PC-3 (cell line): ENCODE data around the gene PTH1R. TPM values are rescaled to one million over a fixed set of nuclear protein-coding genes. Genes with fewer than 3 reads are reported as not detected.

Experiments used
- ATAC-seq: fragments of 200-7000 bp; cut with Tn5 transposase; 2 replicates; pipeline ENCODE4 v1.9.1; 2020; ENCODE audit warnings: mild to moderate bottlenecking, moderate library complexity
- BruUV-seq: library from RNA; stranded (reverse); fragments of 400-500 nt; replicated peaks from 2 replicates; lab custom pipeline; 2021; lab: Mats Ljungman, UMichigan
- CTCF ChIA-PET: fragments of 300-600 bp; sonication (Branson Sonifier 250); formaldehyde crosslinking; loops from one replicate; lab custom pipeline; 2022; ENCODE audit warnings: antibody characterized with exemption; lab: Charles Lee
- POLR2A ChIA-PET: fragments of 300-600 bp; sonication (Branson Sonifier 250); formaldehyde crosslinking; loops from one replicate; lab custom pipeline; 2022; ENCODE audit warnings: antibody characterized with exemption; ENCODE audit not compliant: unreplicated experiment; lab: Charles Lee
- DNase-seq: peaks from one replicate; pipeline ENCODE4 v3.0.0-alpha.2; 2015
- H2AFZ ChIP-seq: fragments of 300-600 bp; sonication (generic); 2 replicates; pipeline ENCODE4 v1.6.0; 2016; ENCODE audit warnings: antibody characterized with exemption, low read length
- H3F3A ChIP-seq: fragments of 300-600 bp; sonication (generic); one replicate; pipeline ENCODE4 v1.6.0; 2017; ENCODE audit warnings: antibody characterized with exemption, low read length, control low read depth, mild to moderate bottlenecking; ENCODE audit not compliant: unreplicated experiment
- H3K27ac ChIP-seq: fragments of 300-600 bp; sonication (generic); 2 replicates; pipeline ENCODE4 v1.5.1; 2016; ENCODE audit warnings: mild to moderate bottlenecking, low read length
- H3K27me3 ChIP-seq: fragments of 300-600 bp; sonication (generic); 2 replicates; pipeline ENCODE4 v1.6.1; 2016; ENCODE audit warnings: low read length, mixed read lengths
- H3K36me3 ChIP-seq: fragments of 300-600 bp; sonication (generic); 2 replicates; pipeline ENCODE4 v1.6.1; 2016; ENCODE audit warnings: low read depth, mixed run types, low read length, mixed read lengths
- H3K4me1 ChIP-seq: fragments of 300-600 bp; sonication (generic); 2 replicates; pipeline ENCODE4 v1.5.1; 2016; ENCODE audit warnings: low read length; ENCODE audit not compliant: insufficient read depth
- H3K4me2 ChIP-seq: fragments of 300-600 bp; sonication (generic); 2 replicates; pipeline ENCODE4 v1.6.0; 2016; ENCODE audit warnings: low read length
- H3K4me3 ChIP-seq: fragments of 300-600 bp; sonication (generic); 2 replicates; pipeline ENCODE4 v1.5.1; 2016; ENCODE audit warnings: mild to moderate bottlenecking, low read length, mixed read lengths
- H3K79me2 ChIP-seq: fragments of 300-600 bp; sonication (generic); 2 replicates; pipeline ENCODE4 v1.6.1; 2017; ENCODE audit warnings: low read length, mixed read lengths
- H3K9ac ChIP-seq: fragments of 300-600 bp; sonication (generic); 2 replicates; pipeline ENCODE4 v1.6.0; 2016; ENCODE audit warnings: mild to moderate bottlenecking, low read length
- H3K9me2 ChIP-seq: fragments of 300-600 bp; sonication (generic); replicated peaks from 2 replicates; pipeline ENCODE4 v1.6.1; 2016; ENCODE audit warnings: mixed run types, low read length, mixed read lengths
- H3K9me3 ChIP-seq: fragments of 300-600 bp; sonication (generic); 2 replicates; pipeline ENCODE4 v1.6.1; 2016; ENCODE audit warnings: low read length, mixed read lengths
- H4K20me1 ChIP-seq: fragments of 300-600 bp; sonication (generic); 2 replicates; pipeline ENCODE4 v1.6.1; 2016; ENCODE audit warnings: low read length, mixed read lengths
- CTCF ChIP-seq: fragments of 300-600 bp; sonication (generic); conservative IDR thresholded peaks from 2 replicates; pipeline ENCODE4 v1.5.1; 2017; ENCODE audit warnings: antibody characterized with exemption, low read depth, mild to moderate bottlenecking, low read length
- EZH2 ChIP-seq: fragments of 300-600 bp; sonication (generic); IDR thresholded peaks from one replicate; pipeline ENCODE4 v1.6.1; 2017; ENCODE audit warnings: antibody characterized with exemption, mild to moderate bottlenecking, low read length; ENCODE audit not compliant: unreplicated experiment
- EZH2phosphoT487 ChIP-seq: fragments of 300-600 bp; sonication (generic); IDR thresholded peaks from 2 replicates; pipeline ENCODE4 v1.6.1; 2018; ENCODE audit warnings: mild to moderate bottlenecking, antibody characterized with exemption, low read length, borderline replicate concordance
- intact Hi-C: fragments of 100-400 bp; cut with micrococcal nuclease; formaldehyde crosslinking; loops from 2 replicates; pipeline ENCODE4 v1.9.0; 2023
- total RNA-seq: library from RNA; depleted of rRNA; stranded (reverse); fragments of >200 nt; gene quantifications from 2 replicates; pipeline ENCODE4 v1.2.3, GENCODE V29; 2014

PTH1R gene
- total RNA-seq, 1 experiment from 2014 or later, result not detected

DNA sequence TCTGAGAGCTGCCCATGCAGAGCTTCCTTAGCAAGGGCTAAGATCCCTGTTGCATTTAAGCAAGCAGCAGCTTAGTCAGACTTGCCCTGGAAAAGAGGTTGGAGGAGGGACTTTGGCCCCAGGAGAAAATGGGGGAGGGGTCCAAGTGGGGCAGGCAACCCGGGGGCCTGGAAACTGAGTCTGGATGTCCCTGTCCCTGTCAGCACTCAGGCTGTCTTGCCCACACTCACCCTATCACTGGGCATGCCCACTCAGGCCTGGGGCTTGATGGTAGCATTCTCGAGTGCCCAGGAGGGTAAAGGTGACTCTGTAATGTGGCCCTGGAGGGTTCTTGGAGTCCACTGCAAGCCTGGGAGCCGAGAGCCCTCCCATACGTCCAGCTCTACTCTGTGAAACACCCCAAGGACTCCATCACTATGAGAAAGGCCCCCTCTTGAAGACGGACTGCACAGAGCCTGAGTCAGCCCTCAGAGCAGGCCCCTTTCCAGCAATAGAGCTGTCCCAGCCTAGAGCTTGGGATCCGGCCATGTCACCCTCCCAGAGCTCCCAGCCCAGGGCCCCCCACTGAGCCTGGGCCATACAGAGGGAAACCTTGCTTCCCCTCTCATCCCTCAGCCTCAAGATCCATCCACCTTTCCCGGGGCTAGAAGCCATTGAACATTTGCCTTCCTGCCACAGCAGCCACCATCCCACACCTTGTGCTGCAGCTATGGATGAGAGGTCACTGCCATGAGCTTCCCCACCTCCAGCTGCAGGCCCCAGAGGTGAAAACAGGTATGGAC, 27.6 kb upstream of the PTH1R start:
- no peaks in the 10 kb centered on the region for H3K9me2 ChIP-seq
- TF ChIP-seq EZH2, result no peak
- no peak for TF ChIP-seq CTCF
- no peak for TF ChIP-seq EZH2phosphoT487
- H4K20me1 ChIP-seq, result no peaks in the 10 kb centered on the region
- no peaks in the 10 kb centered on the region for H3K36me3 ChIP-seq
- no peak overlapping the region for H3K9ac ChIP-seq
- H3K27ac ChIP-seq, result no peak overlapping the region
- H3K79me2 ChIP-seq, result no peaks in the 10 kb centered on the region
- no peaks in the 10 kb centered on the region for H3F3A ChIP-seq
- no peak overlapping the region for H2AFZ ChIP-seq
- no peaks in the 10 kb centered on the region for H3K9me3 ChIP-seq
- CTCF ChIA-PET, result no interaction called here
- ATAC-seq (no peak), DNase-seq (no peak)
- POLR2A ChIA-PET, result no interaction called here
- BruUV-seq, result no TSS peak
- H3K4me3 ChIP-seq, result no peak overlapping the region
- H3K4me2 ChIP-seq, result no peak overlapping the region
- no peaks in the 10 kb centered on the region for H3K27me3 ChIP-seq
- intact Hi-C loops, result no loop called here
- peaks cover 13% of the 10 kb centered on the region for H3K4me1 ChIP-seq

DNA sequence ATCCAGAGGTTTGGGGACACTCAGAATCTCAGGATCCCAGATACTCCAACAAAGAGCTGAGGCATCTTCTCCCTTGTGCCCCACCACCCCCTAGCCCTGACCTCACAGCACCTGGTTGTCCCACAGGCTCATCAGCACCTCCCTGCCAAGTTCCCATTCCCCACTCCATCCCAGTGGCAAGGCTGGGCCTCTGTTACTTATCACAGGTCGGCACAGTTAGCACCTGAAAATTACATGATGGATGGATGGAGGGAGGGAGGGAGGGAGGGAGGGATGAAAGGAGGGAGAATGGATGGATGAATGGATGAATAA, 27.1 kb upstream of the PTH1R start:
- Histone ChIP-seq H3K27me3 (no peaks in the 10 kb centered on the region), H3K9me3 (no peaks in the 10 kb centered on the region), H3K4me2 (no peak overlapping the region), H3K9me2 (no peaks in the 10 kb centered on the region), H2AFZ (no peak overlapping the region), H3K79me2 (no peaks in the 10 kb centered on the region), H3F3A (no peaks in the 10 kb centered on the region), H3K9ac (no peak overlapping the region), H3K36me3 (no peaks in the 10 kb centered on the region), H4K20me1 (no peaks in the 10 kb centered on the region), H3K4me3 (no peak overlapping the region), H3K4me1 (peaks cover 10% of the 10 kb centered on the region), H3K27ac (no peak overlapping the region)
- DNase-seq, result no peak
- BruUV-seq, result no TSS peak
- intact Hi-C loops, result no loop called here
- TF ChIP-seq EZH2 (no peak), CTCF (no peak), EZH2phosphoT487 (no peak)
- POLR2A ChIA-PET, result no interaction called here
- CTCF ChIA-PET, result no interaction called here
- ATAC-seq, result no peak
